Activated CD4-positive, alpha-beta memory T cell treated with anti-CD3 and anti-CD28 coated beads, Interleukin-2, amount 10 ng/mL, durations not matched to agents 7 days and 5 days (primary cell): Measurements from ENCODE around the gene ZFYVE16. TPM values are rescaled to one million over a fixed set of nuclear protein-coding genes. Genes with fewer than 3 reads are reported as not detected.

Source experiments
- CTCF ChIA-PET: fragments of 350-600 bp; sonication (Branson Sonifier 250); formaldehyde crosslinking; loops from one replicate; lab custom pipeline; 2021; ENCODE audit warnings: antibody characterized with exemption, inconsistent platforms; lab: Charles Lee
- POLR2A ChIA-PET: fragments of 350-600 bp; sonication (Branson Sonifier 250); formaldehyde crosslinking; loops from one replicate; lab custom pipeline; 2021; ENCODE audit warnings: antibody characterized with exemption; lab: Charles Lee
- DNase-seq: peaks from one replicate; pipeline ENCODE4 v3.0.0-alpha.2; 2020
- H3K27ac Mint-ChIP-seq: one replicate; pipeline ENCODE4 v1.8.0; 2021; ENCODE audit warnings: mild to moderate bottlenecking, mixed read lengths
- H3K27me3 Mint-ChIP-seq: one replicate; pipeline ENCODE4 v1.8.0; 2021; ENCODE audit warnings: mixed read lengths
- H3K36me3 Mint-ChIP-seq: one replicate; pipeline ENCODE4 v1.8.0; 2021; ENCODE audit warnings: low read depth, mixed read lengths
- H3K4me1 Mint-ChIP-seq: one replicate; pipeline ENCODE4 v1.8.0; 2021; ENCODE audit warnings: mixed read lengths
- H3K4me3 Mint-ChIP-seq: one replicate; pipeline ENCODE4 v1.8.0; 2021; ENCODE audit warnings: mild to moderate bottlenecking, mixed read lengths
- H3K9me3 Mint-ChIP-seq: one replicate; pipeline ENCODE4 v1.8.0; 2021; ENCODE audit warnings: mixed read lengths
- total RNA-seq, 2 experiments: library from RNA; stranded (reverse); gene quantifications; one replicate each; pipeline ENCODE4 v1.2.3, GENCODE V29; 2021

ZFYVE16 gene
- total RNA-seq, 2 experiments from 2014 or later, result 13.4 to 15.7 TPM

- H3K9me3 Mint-ChIP-seq, result no peaks in the 10 kb centered on the region
- H3K27ac Mint-ChIP-seq, result no peak overlapping the region
- POLR2A ChIA-PET, result interaction anchor here (0.5 kb wide), 1 partner anchor 939 kb away, joined by 3 read pairs; no protein-coding TSS in a partner anchor
- H3K4me1 Mint-ChIP-seq, result peaks cover 10% of the 10 kb centered on the region
- no peaks in the 10 kb centered on the region for H3K36me3 Mint-ChIP-seq
- H3K4me3 Mint-ChIP-seq, result no peak overlapping the region
- no peaks in the 10 kb centered on the region for H3K27me3 Mint-ChIP-seq
- CTCF ChIA-PET, result no interaction called here
- DNase-seq, result no peak
These were observed 99.8 kb downstream of the ZFYVE16 start for GRCh38 chr5:80507663-80508062.

GRCh38 chr5:80508844-80509243 is 101.0 kb downstream of the ZFYVE16 start:
- H3K27ac Mint-ChIP-seq, result no peak overlapping the region
- POLR2A ChIA-PET, result no interaction called here
- no peaks in the 10 kb centered on the region for H3K27me3 Mint-ChIP-seq
- H3K4me3 Mint-ChIP-seq, result no peak overlapping the region
- peaks cover 4% of the 10 kb centered on the region for H3K4me1 Mint-ChIP-seq
- no peaks in the 10 kb centered on the region for H3K36me3 Mint-ChIP-seq
- no peak for DNase-seq
- H3K9me3 Mint-ChIP-seq, result no peaks in the 10 kb centered on the region
- CTCF ChIA-PET, result no interaction called here

GRCh38 chr5:80509362-80509761 is 101.5 kb downstream of the ZFYVE16 start:
- DNase-seq, result no peak
- ChIA-PET CTCF (interaction anchor here (1.1 kb wide), 1 partner anchor 28 kb away, joined by 4 read pairs; no protein-coding TSS in a partner anchor), POLR2A (no interaction called here)
- no peak overlapping the region for H3K27ac Mint-ChIP-seq
- no peaks in the 10 kb centered on the region for H3K36me3 Mint-ChIP-seq
- no peaks in the 10 kb centered on the region for H3K9me3 Mint-ChIP-seq
- no peak overlapping the region for H3K4me3 Mint-ChIP-seq
- H3K27me3 Mint-ChIP-seq, result no peaks in the 10 kb centered on the region
- H3K4me1 Mint-ChIP-seq, result no peaks in the 10 kb centered on the region

GRCh38 chr5:80516826-80517225 is 109.0 kb downstream of the ZFYVE16 start:
- DNase-seq, result no peak
- POLR2A ChIA-PET, result no interaction called here
- Mint-ChIP-seq H3K27me3 (no peaks in the 10 kb centered on the region), H3K4me1 (no peaks in the 10 kb centered on the region), H3K4me3 (no peak overlapping the region), H3K27ac (no peak overlapping the region), H3K9me3 (no peaks in the 10 kb centered on the region), H3K36me3 (no peaks in the 10 kb centered on the region)
- CTCF ChIA-PET, result no interaction called here

Other genes with a start within 250 kb of the ZFYVE16 start
- gene SERINC5, start 152.0 kb upstream of the ZFYVE16 start, total RNA-seq, result 10 to 100 TPM; 59.1 to 60.6 TPM
- not detected for gene SPZ1, start 88.1 kb upstream of the ZFYVE16 start, total RNA-seq
- gene FAM151B, start 80.0 kb downstream of the ZFYVE16 start, total RNA-seq, result under 1 TPM in 1 of 2 experiments, not detected in 1; 0.28 TPM
- not detected for gene ANKRD34B, start 162.2 kb downstream of the ZFYVE16 start, total RNA-seq
- 10 to 100 TPM; 20.1 to 21.2 TPM for gene MSH3, start 246.6 kb downstream of the ZFYVE16 start, total RNA-seq
- 10 to 100 TPM; 62.6 to 67.2 TPM for gene DHFR, start 246.9 kb downstream of the ZFYVE16 start, total RNA-seq